ENCODE measurements around the gene AXIN1. TPM values are rescaled to one million over a fixed set of nuclear protein-coding genes. Genes with fewer than 3 reads are reported as not detected.

Gene AXIN1, protein sequence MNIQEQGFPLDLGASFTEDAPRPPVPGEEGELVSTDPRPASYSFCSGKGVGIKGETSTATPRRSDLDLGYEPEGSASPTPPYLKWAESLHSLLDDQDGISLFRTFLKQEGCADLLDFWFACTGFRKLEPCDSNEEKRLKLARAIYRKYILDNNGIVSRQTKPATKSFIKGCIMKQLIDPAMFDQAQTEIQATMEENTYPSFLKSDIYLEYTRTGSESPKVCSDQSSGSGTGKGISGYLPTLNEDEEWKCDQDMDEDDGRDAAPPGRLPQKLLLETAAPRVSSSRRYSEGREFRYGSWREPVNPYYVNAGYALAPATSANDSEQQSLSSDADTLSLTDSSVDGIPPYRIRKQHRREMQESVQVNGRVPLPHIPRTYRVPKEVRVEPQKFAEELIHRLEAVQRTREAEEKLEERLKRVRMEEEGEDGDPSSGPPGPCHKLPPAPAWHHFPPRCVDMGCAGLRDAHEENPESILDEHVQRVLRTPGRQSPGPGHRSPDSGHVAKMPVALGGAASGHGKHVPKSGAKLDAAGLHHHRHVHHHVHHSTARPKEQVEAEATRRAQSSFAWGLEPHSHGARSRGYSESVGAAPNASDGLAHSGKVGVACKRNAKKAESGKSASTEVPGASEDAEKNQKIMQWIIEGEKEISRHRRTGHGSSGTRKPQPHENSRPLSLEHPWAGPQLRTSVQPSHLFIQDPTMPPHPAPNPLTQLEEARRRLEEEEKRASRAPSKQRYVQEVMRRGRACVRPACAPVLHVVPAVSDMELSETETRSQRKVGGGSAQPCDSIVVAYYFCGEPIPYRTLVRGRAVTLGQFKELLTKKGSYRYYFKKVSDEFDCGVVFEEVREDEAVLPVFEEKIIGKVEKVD
- total RNA-seq = 26.7 and 27.9 TPM in 2 replicates

DNA sequence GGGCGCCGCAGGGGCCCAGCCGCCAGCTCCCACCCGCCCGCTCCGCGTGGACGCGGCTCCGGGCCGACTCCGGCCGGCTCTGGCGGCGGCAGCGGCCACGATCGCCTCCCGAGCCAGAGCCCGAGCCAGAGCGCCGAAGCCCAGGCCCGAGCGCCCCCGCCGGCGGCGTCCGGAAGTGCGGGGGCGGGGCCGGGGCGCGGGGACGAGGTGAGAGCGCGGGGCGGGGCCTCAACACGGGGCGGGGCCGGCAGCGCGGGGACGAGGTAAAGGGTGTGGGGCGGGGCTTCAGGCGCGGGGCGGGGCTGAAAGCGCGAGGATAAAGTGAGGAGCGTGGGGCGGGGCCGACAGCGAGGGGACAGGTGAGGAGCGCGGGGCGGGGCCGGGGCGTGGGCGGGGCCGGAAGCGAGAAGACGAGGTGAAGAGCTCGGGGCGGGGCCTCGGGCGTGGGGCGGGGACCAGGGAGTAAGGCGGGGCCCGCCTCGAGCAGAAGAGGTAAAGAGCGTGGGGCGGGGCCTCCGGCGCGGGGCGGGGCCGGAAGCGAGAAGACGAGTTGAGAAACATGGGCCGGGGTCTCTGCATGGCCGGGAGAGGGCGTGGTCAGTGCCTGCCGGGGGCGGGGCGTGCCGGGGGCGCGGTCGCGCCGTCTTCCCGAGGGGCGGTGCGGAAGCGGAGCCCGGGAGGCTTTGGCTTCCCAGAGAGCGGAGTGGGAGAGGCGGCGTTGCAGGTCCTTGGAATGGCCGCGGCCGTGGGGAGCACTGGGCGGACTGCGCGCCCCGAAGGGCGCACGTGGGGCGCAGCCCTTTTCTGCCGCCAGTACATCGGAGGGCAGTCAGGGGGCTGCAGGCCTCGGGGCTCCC, at the start of gene AXIN1:
TSS of gene AXIN1 (minus strand) at position 177 of the 857 bp plus-strand sequence. CDS start 5,698 bp downstream, outside the sequence.
- peak within 1 kb of the TSS; percentile 85 for H3K4me3 Mint-ChIP-seq
- H3K9me3 Mint-ChIP-seq = no peaks in the 10 kb centered on the region
- H3K27me3 Mint-ChIP-seq = no peaks in the 10 kb centered on the region
- peaks cover 10% of the 10 kb centered on the region for H3K36me3 Mint-ChIP-seq (ENCODE audit: low read depth)
- intact Hi-C loops (cut with micrococcal nuclease) = loop anchor here (1.0 kb wide), 3 partner anchors 18 to 123 kb away; partner anchors contain the start of genes LUC7L and MRPL28
- H3K4me1 Mint-ChIP-seq = peaks cover 25% of the 10 kb centered on the region
- H3K27ac Mint-ChIP-seq = peak within 1 kb of the TSS; percentile 85
- DNase-seq = peak; percentile 99

DNA sequence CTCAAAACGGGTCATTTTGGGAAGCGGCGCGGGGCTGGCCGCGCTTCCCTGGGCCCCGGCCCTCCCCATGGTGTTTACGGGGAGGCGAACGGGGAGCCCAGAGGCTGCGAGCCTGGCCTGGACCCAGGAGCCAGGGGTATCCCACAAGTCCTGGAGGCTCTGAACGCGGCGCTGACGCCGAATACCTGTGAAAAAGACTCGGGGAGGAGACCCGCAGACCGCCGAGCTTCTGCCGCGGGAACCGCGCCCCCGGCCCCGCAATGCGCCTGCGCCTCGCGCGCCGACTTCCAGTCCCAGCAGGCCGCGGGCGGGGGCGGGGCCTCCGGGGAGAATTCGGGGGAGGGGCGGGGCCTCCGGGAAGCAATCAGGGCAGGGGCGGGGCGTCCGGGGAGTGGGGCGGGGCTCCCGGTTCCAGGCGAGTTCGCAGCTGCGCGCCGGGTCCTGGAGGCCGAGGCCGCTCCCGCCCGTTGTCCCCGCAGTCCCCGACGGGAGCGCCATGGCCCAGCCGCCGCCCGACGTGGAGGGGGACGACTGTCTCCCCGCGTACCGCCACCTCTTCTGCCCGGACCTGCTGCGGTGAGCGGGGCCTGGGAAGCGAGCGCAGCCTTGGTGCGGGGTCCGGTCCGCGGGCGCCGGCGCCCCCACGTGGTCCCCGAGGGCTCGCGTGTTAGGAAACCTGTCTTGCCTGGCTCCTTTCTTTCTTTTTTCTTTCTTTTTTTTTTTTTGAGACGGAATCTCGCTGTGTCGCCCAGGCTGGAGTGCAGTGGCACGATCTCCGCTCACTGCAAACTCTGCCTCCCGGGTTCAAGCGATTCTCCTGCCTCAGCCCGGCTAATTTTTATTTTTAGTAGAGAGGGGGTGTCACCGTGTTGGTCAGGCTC, 49.2 kb upstream of the AXIN1 start, which contains the start of gene DECR2:
TSS of gene DECR2 (plus strand) at position 418 of the 881 bp plus-strand sequence. CDS start at position 497, 79 bp downstream.
- DNase-seq = peak; percentile 98
- Mint-ChIP-seq H3K27ac (peak within 1 kb of the TSS; percentile 84), H3K36me3 (ENCODE audit: low read depth) (no peaks in the 10 kb centered on the region), H3K27me3 (peaks cover 1% of the 10 kb centered on the region), H3K4me1 (peaks cover 11% of the 10 kb centered on the region), H3K4me3 (peak within 1 kb of the TSS; percentile 84), H3K9me3 (no peaks in the 10 kb centered on the region)
- intact Hi-C loops (cut with micrococcal nuclease) = loop anchor here (2.0 kb wide), 1 partner anchor 19 kb away; no protein-coding TSS in a partner anchor

- Mint-ChIP-seq H3K4me3 (peak overlapping the region; percentile 84), H3K4me1 (peaks cover 13% of the 10 kb centered on the region), H3K27me3 (peaks cover 9% of the 10 kb centered on the region), H3K27ac (no peak overlapping the region), H3K9me3 (no peaks in the 10 kb centered on the region), H3K36me3 (ENCODE audit: low read depth) (no peaks in the 10 kb centered on the region)
- intact Hi-C loops (cut with micrococcal nuclease) = loop anchor here (2.0 kb wide), 1 partner anchor 17 kb away; no protein-coding TSS in a partner anchor
- peak; percentile 65 for DNase-seq
Observed at GRCh38 chr16:400061-400591, 47.6 kb upstream of the AXIN1 start.

DNA sequence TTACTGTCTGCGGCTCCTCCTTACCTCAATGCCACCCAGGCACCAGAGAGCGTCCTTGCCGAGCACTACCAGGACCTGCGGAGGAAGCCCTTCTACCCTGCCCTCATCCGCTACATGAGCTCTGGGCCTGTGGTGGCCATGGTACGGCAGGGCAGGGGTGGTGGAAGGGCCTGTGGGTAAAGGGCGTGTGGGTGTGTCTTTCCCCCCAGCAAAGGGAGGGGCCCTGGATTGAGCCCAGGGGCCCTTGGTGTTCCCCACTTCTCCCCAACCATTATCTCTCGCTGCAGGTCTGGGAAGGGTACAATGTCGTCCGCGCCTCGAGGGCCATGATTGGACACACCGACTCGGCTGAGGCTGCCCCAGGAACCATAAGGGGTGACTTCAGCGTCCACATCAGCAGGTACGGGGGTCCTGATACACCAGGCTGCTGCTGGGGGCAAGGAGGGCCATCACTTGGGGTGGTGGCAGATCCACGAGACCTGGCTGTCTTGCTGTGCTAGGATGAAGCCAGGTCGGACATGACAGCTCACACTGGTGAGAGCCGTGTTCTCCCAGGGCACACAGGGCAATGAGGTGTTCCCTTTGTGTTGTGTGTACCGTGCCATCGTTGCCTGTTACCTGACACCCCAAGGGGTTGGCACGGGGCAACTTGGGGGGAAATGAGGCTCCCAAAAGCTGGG, 47.0 kb upstream of the AXIN1 start:
- no peaks in the 10 kb centered on the region for H3K36me3 Mint-ChIP-seq (ENCODE audit: low read depth)
- H3K27ac Mint-ChIP-seq = no peak overlapping the region
- DNase-seq = peak; percentile 59
- intact Hi-C loops (cut with micrococcal nuclease) = loop anchor here (2.0 kb wide), 1 partner anchor 17 kb away; no protein-coding TSS in a partner anchor
- peaks cover 9% of the 10 kb centered on the region for H3K27me3 Mint-ChIP-seq
- H3K4me3 Mint-ChIP-seq = peak overlapping the region; percentile 84
- peaks cover 13% of the 10 kb centered on the region for H3K4me1 Mint-ChIP-seq
- no peaks in the 10 kb centered on the region for H3K9me3 Mint-ChIP-seq

GRCh38 chr16:398561-399339, 46.2 kb upstream of the AXIN1 start:
- intact Hi-C loops (cut with micrococcal nuclease) = no loop called here
- H3K27ac Mint-ChIP-seq = no peak overlapping the region
- peaks cover 13% of the 10 kb centered on the region for H3K4me1 Mint-ChIP-seq
- peak overlapping the region; percentile 65 for H3K4me3 Mint-ChIP-seq
- no peaks in the 10 kb centered on the region for H3K36me3 Mint-ChIP-seq (ENCODE audit: low read depth)
- peak; percentile 60 for DNase-seq
- peaks cover 9% of the 10 kb centered on the region for H3K27me3 Mint-ChIP-seq
- no peaks in the 10 kb centered on the region for H3K9me3 Mint-ChIP-seq

DNA sequence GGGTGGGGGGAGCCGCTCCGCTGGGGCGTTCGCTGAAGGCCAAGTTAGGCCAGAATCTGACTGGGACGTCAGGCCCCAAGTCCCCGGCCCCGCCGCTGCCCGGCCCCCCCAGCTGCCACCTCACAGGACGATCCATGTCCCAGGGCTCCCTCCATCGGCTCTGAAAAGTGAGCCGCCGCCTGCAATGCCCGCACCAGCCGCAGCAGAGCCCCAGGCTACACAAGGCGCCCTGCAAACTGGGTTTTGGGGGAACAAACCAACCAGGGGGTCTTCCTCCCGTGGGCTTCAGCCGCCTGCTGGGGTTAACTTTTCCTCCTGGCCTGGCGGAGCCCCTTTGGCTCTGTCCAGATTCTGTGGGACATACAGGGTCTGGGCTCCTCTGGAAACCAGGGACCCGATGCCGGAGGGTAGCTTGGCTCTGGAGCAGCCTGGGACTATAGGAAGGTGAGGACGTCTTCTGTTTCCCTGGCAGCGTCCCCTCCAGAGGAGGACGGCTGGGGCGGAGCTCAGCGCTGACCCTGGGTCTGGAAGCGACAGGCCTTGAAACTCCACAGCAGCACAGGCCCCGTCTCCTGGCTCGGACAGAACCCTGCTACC, 45.3 kb upstream of the AXIN1 start:
- H3K27ac Mint-ChIP-seq = peak overlapping the region; percentile 76
- peaks cover 9% of the 10 kb centered on the region for H3K27me3 Mint-ChIP-seq

DNA sequence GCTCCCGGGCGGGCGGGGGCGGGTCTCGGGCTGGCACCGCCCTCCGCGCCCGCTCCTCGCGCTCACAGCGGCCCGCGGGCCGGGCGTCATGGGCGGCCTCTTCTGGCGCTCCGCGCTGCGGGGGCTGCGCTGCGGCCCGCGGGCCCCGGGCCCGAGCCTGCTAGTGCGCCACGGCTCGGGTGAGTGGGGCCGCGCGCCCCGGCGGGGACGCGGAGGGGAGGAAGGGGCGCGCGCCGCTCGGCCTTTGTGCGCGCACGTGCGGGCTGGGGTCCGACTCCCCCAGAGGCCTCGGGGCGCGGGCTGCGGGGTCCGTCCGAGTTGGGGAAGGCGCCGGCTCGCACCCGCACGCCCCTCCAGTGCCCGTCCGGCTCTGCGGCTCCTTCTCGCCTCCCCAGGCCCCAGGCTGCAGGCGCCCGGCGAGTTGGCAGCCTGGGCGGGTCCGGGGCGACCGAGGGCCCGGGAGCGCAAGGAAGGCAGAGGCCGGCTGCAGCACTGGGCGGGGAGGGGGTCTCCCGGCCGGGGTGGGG, 44.7 kb upstream of the AXIN1 start, which contains the start of gene NME4:
TSS of gene NME4 (plus strand) at position 65 of the 527 bp plus-strand sequence. CDS start at position 89, 24 bp downstream.
- peaks cover 16% of the 10 kb centered on the region for H3K4me1 Mint-ChIP-seq
- H3K9me3 Mint-ChIP-seq = peaks cover under 1% of the 10 kb centered on the region
- DNase-seq = peak; percentile 80
- peaks cover 9% of the 10 kb centered on the region for H3K27me3 Mint-ChIP-seq
- intact Hi-C loops (cut with micrococcal nuclease) = no loop called here
- peak within 1 kb of the TSS; percentile 81 for H3K4me3 Mint-ChIP-seq
- peak within 1 kb of the TSS; percentile 84 for H3K27ac Mint-ChIP-seq
- H3K36me3 Mint-ChIP-seq (ENCODE audit: low read depth) = no peaks in the 10 kb centered on the region

More for the DNA sequence above, 45.3 kb upstream of the AXIN1 start:
- Mint-ChIP-seq H3K9me3 (no peaks in the 10 kb centered on the region), H3K36me3 (ENCODE audit: low read depth) (no peaks in the 10 kb centered on the region), H3K4me3 (peak overlapping the region; percentile 65), H3K4me1 (peaks cover 13% of the 10 kb centered on the region)
- DNase-seq = peak; percentile 66
- intact Hi-C loops (cut with micrococcal nuclease) = no loop called here

DNA sequence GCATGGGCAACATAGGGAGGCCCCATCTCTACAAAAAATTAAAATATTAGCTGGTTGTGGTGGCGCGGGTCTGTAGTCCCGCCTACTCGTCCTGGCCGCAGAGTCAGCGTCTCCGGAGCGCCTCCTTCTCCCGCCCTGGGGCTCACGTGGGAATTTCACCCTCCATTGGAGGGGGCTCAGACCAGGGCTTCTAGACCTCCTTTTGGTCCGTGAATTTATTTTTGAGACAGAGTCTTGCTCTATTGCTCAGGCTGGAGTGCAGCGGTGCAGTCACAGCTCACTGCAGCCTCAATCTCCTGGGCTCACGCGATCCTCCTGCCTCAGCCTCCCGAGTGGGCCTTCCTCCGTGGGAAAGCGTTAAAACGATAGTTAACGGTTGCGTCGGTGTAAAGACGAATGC, 44.1 kb upstream of the AXIN1 start:
- peak overlapping the region; percentile 84 for H3K27ac Mint-ChIP-seq
- H3K9me3 Mint-ChIP-seq = peaks cover 5% of the 10 kb centered on the region
- peaks cover 9% of the 10 kb centered on the region for H3K27me3 Mint-ChIP-seq
- intact Hi-C loops (cut with micrococcal nuclease) = no loop called here
- DNase-seq = peak; percentile 62
- H3K4me3 Mint-ChIP-seq = peak overlapping the region; percentile 81
- no peaks in the 10 kb centered on the region for H3K36me3 Mint-ChIP-seq (ENCODE audit: low read depth)
- peaks cover 21% of the 10 kb centered on the region for H3K4me1 Mint-ChIP-seq

GRCh38 chr16:396199-396598, 43.7 kb upstream of the AXIN1 start:
- intact Hi-C loops (cut with micrococcal nuclease) = no loop called here
- Mint-ChIP-seq H3K27me3 (peaks cover 9% of the 10 kb centered on the region), H3K4me1 (peaks cover 21% of the 10 kb centered on the region), H3K27ac (no peak overlapping the region), H3K36me3 (ENCODE audit: low read depth) (no peaks in the 10 kb centered on the region), H3K4me3 (peak overlapping the region; percentile 81), H3K9me3 (peaks cover 5% of the 10 kb centered on the region)
- DNase-seq = no peak

DNA sequence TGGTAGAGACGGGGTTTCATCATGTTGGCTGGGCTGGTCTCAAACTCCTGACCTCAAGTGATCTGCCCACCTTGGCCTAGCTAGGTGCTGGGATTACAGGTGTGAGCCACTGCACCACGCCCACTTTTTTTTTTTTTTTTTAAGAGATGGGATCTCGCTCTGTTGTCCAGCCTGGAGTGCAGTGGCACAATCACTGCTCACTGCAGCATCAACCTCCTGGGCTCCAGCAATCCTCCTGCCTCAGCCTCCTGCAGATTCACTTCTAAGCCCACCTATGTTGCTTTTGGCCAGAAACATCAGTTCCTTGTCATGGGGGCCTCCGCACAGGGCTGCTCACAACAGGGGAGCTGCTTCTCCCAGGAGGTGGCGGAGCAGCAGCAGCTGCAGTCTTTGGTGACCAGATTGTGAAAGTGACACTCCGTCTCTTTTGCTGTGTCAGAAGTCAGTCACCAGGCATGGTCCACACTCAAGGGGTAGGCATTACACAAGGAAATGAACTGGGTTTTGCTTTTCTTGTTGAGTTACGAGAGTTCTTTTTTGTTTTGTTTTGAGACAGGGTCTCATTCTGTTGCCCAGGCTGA, 40.0 kb upstream of the AXIN1 start:
- peaks cover 5% of the 10 kb centered on the region for H3K9me3 Mint-ChIP-seq
- intact Hi-C loops (cut with micrococcal nuclease) = no loop called here
- no peak for DNase-seq
- no peaks in the 10 kb centered on the region for H3K36me3 Mint-ChIP-seq (ENCODE audit: low read depth)
- H3K4me3 Mint-ChIP-seq = no peak overlapping the region
- no peak overlapping the region for H3K27ac Mint-ChIP-seq
- peaks cover 11% of the 10 kb centered on the region for H3K4me1 Mint-ChIP-seq
- H3K27me3 Mint-ChIP-seq = peaks cover 10% of the 10 kb centered on the region
